DND-41 (cell line): ENCODE data around the gene PCK1.

ENCODE experiments used
- ATAC-seq: fragments of 200-7000 bp; cut with Tn5 transposase; 3 replicates; pipeline ENCODE4 v1.9.1; 2021; ENCODE audit warnings: low read depth; ENCODE audit not compliant: insufficient read depth
- DNase-seq: peaks from one replicate; pipeline ENCODE4 v3.0.0-alpha.2; 2020
- H2AFZ ChIP-seq: 2 replicates; pipeline ENCODE4 v1.6.0; 2012; ENCODE audit warnings: low read depth, low read length
- H3K27ac ChIP-seq: 2 replicates; pipeline ENCODE4 v1.5.1; 2012; ENCODE audit warnings: low read length, inconsistent platforms
- H3K27me3 ChIP-seq: fragments of 200-600 bp; sonication (generic); 2 replicates; pipeline ENCODE4 v1.6.0; 2012; ENCODE audit warnings: low read length, mild to moderate bottlenecking, inconsistent platforms; ENCODE audit not compliant: insufficient read depth, poor library complexity
- H3K36me3 ChIP-seq: 2 replicates; pipeline ENCODE4 v1.5.1; 2012; ENCODE audit warnings: low read length, inconsistent platforms; ENCODE audit not compliant: insufficient read depth
- H3K4me1 ChIP-seq: 2 replicates; pipeline ENCODE4 v1.5.1; 2012; ENCODE audit warnings: mild to moderate bottlenecking, low read length; ENCODE audit not compliant: insufficient read depth
- H3K4me2 ChIP-seq: 2 replicates; pipeline ENCODE4 v1.6.0; 2012; ENCODE audit warnings: mild to moderate bottlenecking, moderate library complexity, low read length, inconsistent platforms; ENCODE audit not compliant: insufficient read depth
- H3K4me3 ChIP-seq, 2 experiments: fragments of 200-600 bp in 1 of 2; shearing (Covaris generic) in 1 of 2; 2 replicates each; pipeline ENCODE4 v1.5.1; 2012 to 2016; ENCODE audit warnings: inconsistent platforms in 2 of 2, low read length in 2 of 2, mild to moderate bottlenecking in 2 of 2, low read depth in 1 of 2, moderate library complexity in 1 of 2
- H3K79me2 ChIP-seq: 2 replicates; pipeline ENCODE4 v1.6.0; 2012; ENCODE audit warnings: low read length, inconsistent platforms; ENCODE audit not compliant: insufficient read depth
- H3K9ac ChIP-seq: 2 replicates; pipeline ENCODE4 v1.6.0; 2012; ENCODE audit warnings: low read depth, mild to moderate bottlenecking, inconsistent platforms, low read length, moderate library complexity
- H3K9me3 ChIP-seq: 2 replicates; pipeline ENCODE4 v1.5.1; 2012; ENCODE audit warnings: low read length, moderate library complexity, mild to moderate bottlenecking, inconsistent platforms; ENCODE audit not compliant: insufficient read depth, severe bottlenecking
- H4K20me1 ChIP-seq: 2 replicates; pipeline ENCODE4 v1.6.0; 2012; ENCODE audit warnings: low read length; ENCODE audit not compliant: insufficient read depth
- CTCF ChIP-seq: IDR thresholded peaks from 2 replicates; pipeline ENCODE4 v1.5.1; 2012; ENCODE audit warnings: borderline replicate concordance, low read length, moderate library complexity, mild to moderate bottlenecking; ENCODE audit not compliant: poor library complexity, severe bottlenecking; ENCODE audit errors: extremely low read depth
- EZH2 ChIP-seq: IDR thresholded peaks from 3 replicates; pipeline ENCODE4 v1.6.1; 2012; ENCODE audit warnings: borderline replicate concordance, low read depth, mild to moderate bottlenecking, moderate library complexity, low read length, inconsistent platforms; ENCODE audit not compliant: severe bottlenecking

Gene PCK1

GRCh38 chr20:57548177-57549058, 12.5 kb upstream of the PCK1 start:
- Histone ChIP-seq H3K36me3 (no peaks in the 10 kb centered on the region), H2AFZ (no peak overlapping the region), H3K9me3 (no peaks in the 10 kb centered on the region), H4K20me1 (0 out of 2 replicates have a peak, but pooled peaks cover 2% of the 10 kb centered on the region), H3K79me2 (no peaks in the 10 kb centered on the region), H3K9ac (no peak overlapping the region), H3K4me2 (no peak overlapping the region), H3K4me3 (no peak overlapping the region), H3K27me3 (peaks cover 44% of the 10 kb centered on the region), H3K4me1 (no peaks in the 10 kb centered on the region), H3K27ac (no peak overlapping the region)
- no peak for DNase-seq
- no peak for TF ChIP-seq EZH2
- TF ChIP-seq CTCF: no peak
- no peak for ATAC-seq

GRCh38 chr20:57552471-57552870, 8.4 kb upstream of the PCK1 start:
- Histone ChIP-seq H3K9ac (no peak overlapping the region), H3K9me3 (no peaks in the 10 kb centered on the region), H3K4me3 (no peak overlapping the region), H4K20me1 (0 out of 2 replicates have a peak, but pooled peaks cover under 1% of the 10 kb centered on the region), H3K36me3 (no peaks in the 10 kb centered on the region), H3K27ac (no peak overlapping the region), H3K79me2 (no peaks in the 10 kb centered on the region), H3K27me3 (peaks cover 35% of the 10 kb centered on the region), H2AFZ (no peak overlapping the region), H3K4me2 (no peak overlapping the region), H3K4me1 (no peaks in the 10 kb centered on the region)
- TF ChIP-seq CTCF (no peak), EZH2 (no peak)
- DNase-seq: no peak
- ATAC-seq: no peak

- H3K79me2 ChIP-seq: no peaks in the 10 kb centered on the region
- ATAC-seq (no peak), DNase-seq (no peak)
- no peaks in the 10 kb centered on the region for H3K36me3 ChIP-seq
- H3K27ac ChIP-seq: no peak overlapping the region
- H3K9me3 ChIP-seq: no peaks in the 10 kb centered on the region
- TF ChIP-seq EZH2: no peak
- no peak for TF ChIP-seq CTCF
- H4K20me1 ChIP-seq: no peaks in the 10 kb centered on the region
- no peak overlapping the region for H3K4me2 ChIP-seq
- peaks cover 34% of the 10 kb centered on the region for H3K27me3 ChIP-seq
- no peak overlapping the region for H2AFZ ChIP-seq
- no peak overlapping the region for H3K4me3 ChIP-seq
- no peaks in the 10 kb centered on the region for H3K4me1 ChIP-seq
- H3K9ac ChIP-seq: no peak overlapping the region
Observed at GRCh38 chr20:57553376-57554018, 7.4 kb upstream of the PCK1 start.
